Measurements from ENCODE around the gene HNRNPF.

Gene HNRNPF

DNA sequence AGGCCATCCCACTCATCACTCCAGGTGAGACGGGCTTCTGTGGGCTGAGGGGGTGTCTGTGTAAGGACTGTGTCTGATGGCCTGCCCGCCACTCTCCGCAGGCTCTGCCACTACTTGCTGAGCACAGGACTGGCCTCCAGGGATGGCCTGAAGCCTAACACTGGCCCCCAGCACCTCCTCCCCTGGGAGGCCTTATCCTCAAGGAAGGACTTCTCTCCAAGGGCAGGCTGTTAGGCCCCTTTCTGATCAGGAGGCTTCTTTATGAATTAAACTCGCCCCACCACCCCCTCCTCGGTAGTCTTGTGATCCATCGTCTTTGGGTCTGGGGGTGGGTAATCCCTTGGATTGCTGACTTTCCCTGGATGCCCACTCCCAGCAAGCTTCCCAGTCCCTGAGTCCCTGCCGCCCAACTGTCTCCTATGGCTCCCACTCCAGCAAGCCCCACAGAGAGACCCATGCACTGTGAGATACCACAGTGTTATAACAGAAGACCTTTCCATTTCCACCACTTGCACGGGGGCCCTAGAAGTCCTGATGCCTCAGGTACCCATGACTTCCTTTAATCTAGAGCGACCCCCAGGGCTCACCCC lies 32.8 kb downstream of the HNRNPF start:
- DNase-seq: no peak

DNA sequence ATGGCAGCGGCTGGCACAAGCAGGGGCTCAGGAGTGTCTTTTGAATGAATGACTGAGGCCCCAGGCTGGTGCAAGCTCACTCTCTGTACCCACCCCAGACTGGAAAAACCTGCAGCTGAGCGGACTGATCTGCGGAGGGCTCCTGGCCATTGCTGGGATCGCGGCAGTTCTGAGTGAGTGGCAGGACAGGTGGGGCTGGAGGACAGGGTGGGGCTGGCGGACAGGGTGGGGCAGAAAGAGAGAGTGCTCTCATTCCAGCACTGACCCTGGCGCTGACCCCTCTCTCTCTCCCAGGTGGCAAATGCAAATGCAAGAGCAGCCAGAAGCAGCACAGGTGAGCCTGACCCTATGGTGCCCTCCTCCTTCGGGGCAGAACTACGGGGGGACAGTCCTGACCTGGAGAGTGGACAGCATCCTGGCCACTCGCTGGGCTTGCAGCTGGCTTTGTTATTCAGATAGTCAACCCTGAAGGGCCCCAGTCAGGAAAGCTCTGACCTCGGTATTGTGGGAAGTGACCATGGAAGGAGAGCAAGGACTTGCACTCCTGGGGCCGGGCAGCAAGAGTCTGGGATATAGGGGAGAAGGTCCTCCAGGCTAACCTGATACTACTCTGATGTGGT lies 33.5 kb downstream of the HNRNPF start:
- DNase-seq: no peak

DNA sequence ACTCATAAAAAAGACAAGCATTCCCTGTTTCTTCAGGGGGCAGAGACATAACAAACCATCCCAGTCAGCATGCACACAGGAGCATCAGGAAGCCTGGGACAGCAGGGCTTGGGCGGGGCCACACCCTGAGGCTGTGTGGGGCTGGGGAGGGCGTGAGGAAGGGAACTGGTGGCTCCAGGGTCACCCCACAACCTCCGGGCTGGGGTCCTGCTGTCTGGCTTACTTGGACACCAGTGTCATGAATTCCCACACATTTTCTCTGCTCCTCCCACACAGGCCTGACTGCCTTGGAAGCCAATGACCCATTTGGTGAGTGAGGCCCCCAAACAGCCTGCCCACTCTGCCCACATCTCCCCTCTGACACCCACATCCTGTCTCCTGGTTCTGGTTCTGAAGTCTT lies 34.8 kb downstream of the HNRNPF start:
- DNase-seq: no peak

DNA sequence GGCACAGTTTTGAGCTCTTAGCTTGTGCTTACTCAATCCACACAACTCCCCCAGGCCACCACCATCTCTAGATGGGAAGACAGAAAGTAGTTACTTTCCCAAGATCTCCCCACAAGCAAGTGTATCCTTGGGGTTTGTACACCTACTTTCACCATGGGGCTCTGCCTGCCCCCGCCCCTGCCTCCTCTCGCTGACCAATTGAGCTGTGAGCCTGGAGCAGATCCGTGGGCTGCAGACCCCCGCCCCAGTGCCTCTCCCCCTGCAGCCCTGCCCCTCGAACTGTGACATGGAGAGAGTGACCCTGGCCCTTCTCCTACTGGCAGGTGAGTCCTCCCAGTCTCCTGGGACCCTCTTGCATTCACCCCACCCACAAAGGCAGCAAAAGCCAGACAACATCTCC lies 35.5 kb downstream of the HNRNPF start:
- DNase-seq: no peak

DNA sequence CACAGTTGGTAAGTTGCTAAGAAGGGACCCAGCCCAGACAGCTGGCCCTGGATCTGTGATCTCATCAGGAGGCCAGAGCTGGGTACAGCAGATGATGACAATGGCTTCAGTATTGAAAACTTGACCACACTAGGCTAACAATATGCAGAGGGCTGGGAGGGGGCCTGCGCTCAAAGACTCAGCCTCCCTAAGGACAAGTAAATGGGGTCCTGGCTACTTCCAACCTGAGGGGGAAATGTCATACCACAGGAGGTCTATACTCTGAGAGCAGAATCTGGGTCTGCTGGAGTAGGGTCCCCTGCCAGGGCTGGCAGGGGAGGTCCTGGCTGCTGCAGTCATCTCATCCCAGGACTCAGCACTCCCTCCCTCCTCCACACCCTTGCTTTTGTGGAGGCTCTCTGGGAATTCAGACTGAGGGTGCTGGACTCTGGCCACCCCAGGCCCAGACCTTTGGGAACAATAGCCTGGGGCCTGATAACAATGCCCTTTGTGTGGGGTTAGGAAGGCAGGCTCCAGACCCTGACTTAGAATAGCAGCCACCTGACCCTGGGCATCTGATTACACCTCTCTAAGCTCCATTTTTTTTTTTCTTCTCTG lies 36.1 kb downstream of the HNRNPF start:
- no peak for DNase-seq

DNA sequence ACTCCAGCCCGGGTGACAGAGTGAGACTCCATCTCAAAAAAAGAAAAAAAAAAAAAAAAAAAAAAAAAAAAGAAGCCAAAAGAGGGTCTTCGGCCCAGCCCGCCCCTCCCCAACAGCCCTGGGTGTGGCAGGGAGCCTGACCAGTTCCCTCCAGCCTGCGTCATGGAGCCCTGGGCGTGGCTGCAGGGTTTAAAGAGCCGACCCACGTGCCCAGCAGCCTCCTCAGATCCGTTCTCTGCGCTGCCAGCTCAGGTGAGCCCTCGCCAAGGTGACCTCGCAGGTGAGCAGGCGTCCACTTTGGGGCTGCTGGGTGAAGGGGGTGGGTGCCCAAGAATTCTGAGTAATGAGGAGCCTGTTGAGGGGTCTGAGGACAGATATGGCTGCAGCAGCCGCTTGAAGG lies 37.6 kb downstream of the HNRNPF start, which contains the start of gene FXYD4:
TSS of gene FXYD4 (plus strand) at position 219 of the 400 bp plus-strand sequence. CDS start 2,111 bp downstream, outside the sequence.
- no peak for DNase-seq

DNA sequence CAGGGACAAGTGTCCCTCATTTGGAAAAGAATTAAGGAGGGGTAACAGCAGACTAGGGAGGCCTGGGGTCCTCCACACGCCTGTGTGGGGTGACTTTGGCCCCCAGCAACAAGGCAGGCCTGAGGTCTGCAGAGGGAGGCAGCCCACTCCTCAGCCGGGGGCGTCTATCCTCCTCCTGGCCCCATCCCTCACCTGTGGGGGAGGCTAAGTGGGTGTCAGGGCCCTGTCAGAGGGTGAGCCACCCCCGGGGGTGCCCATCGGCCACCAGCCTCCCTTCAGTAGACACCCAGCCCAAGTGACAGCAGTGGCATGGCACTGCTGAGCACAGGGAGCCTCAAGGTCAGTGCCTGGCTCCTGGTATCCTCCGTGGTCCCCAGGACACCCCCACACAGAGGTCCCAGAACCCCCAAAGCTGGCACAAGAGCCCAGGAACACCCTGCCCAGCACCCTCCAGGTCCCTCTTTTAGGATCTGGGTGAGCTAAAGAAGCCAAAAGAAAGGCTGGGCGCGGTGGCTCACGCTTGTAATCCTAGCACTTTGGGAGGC lies 38.2 kb downstream of the HNRNPF start:
- DNase-seq: no peak

DNA sequence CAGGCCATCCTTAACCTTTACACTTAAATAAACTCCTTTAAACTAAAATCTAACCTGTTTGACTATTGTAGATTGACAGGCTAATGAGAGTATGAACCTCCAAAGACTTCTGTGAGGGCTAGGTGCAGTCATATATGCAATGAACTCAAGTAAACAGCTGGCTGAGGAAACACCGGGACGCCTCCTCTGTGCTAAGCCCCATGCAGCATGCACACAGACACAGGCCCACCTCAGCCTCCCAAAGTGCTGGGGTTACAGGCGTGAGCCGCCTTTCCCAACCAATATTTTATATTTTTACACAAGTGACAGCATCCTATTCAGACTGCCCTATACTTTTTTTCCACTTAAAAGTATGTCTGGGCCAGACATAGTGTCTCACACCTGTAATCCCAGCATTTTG lies 39.1 kb downstream of the HNRNPF start:
- DNase-seq: no peak

DNA sequence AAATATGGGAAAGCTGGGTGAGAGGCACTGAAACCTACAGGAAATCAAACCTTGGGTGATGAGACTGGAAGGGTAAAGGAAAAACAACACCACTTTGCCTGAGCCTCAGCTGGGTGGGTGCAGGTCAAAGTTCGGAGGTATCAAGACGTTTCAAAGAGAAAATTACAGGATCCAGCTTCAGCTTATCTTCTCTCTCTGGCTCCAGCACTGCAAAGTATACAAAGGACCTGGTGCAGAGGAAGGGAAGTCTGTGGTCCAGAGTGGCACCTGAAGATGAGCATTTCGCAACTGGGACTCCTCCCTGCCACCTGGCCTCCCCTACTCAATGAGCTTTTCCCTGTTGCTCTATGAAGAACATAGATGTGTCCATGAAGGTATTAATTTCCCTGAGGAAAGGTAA lies 44.0 kb downstream of the HNRNPF start:
- no peak for DNase-seq

DNA sequence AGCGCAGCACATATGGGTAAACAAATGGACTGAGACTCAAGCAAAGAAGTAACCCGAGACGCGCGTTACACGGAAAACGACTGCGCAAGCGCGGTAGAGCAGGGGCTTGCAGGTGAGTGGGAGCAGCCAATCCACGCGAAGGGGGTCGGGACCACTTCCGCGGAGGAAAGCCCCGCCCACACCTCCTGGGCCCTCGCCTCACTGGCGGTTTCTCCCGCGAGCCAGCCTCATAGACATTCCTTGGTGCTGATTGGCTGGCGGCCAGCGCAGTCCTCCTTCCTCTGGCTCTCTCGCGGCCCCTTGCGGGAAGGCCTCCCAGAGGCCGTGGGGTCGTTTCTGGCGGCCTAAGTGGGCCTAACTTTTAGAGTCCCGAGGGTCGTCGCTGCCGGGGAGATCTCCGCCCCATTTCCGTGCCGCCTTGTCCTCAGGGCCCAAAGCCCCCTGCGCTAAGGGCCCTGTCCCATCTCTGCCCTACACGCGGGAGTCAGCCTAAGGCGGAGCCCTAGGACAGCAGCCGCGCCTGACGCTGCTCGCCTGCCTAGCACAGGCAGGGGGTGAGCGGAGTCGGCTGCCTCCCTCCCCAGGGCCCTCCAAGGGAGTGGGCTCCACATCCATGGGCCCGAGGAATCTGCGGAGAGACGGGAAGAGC lies 46.7 kb downstream of the HNRNPF start:
- peak; percentile 93 for DNase-seq

DNA sequence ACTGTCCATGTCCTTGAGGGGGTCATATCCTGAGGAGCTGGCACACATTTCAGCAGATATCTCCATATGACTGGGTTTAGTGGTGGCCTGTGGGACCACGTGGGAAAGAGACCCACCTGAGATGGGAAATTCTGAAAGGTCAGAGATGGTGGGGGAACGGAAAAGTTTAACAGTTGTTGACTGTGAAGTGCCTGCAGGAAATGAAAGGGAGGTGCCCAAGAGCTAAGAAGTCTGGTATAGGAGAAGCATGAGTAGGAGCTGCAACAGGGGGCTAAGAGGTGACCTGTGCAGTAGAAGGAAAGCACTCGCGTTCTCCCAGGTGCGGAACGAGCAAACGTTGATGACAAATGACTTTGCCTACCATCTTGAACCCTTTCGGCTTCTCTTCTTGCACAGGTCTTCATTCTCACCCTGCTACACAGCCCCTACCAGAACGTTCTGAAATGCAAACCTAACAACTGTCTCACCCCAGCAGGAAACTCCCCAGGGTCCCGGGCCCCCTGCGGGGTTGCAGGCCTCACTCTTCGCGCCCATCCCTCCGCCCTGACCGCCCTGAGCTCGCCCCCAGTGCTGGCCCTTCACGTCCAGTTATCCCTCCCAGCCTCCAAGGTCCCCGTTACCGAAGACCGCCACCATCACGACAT lies 47.3 kb downstream of the HNRNPF start:
- DNase-seq: no peak

DNA sequence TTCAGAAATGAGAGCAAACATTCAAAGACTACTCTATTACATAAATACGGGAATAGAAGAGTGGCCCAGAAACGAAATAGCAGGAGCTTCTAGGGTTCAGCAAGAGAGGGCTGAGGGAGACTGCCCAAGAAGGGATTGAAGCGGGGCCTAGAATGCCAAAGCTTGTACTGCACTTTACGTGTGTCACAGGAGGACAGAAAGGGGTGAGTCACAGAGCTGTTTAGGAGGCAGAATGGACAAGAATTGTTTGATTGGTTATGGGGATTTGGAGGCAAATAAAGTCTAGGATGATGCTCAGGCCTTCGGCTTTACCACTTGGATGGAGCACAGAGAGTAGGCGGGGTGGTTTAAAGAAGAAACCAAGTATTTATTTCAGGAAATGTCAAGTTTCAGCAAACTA lies 48.9 kb downstream of the HNRNPF start:
- DNase-seq: no peak

DNA sequence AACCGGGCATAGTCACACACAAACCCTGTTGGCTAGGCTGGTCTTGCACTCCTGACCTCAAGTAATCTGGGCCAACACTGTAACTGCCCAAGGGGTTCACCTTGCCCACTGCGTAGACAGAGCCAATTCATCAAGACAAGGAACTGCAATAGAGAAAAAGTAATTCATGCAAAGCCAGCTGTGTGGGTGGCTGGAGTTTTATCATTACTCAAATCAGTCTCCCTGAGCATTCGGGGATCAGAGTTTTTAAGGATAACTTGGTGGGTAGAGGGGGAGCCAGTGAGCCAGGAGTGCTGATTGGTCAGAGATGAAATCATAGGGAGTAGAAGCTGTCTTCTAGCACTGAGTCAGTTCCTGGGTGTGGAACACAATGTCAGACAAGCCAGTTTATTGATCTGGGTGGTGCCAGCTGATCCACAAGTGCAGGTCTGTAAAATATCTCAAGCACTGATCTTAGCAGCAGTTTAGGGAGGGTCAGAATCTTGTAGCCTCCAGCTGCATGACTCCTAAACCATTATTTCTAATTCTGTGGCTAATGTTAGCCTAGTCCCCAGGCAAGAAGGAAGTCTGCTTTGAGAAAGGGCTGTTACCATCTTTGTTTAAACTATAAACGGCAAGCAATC lies 53.1 kb downstream of the HNRNPF start:
- DNase-seq: no peak

DNA sequence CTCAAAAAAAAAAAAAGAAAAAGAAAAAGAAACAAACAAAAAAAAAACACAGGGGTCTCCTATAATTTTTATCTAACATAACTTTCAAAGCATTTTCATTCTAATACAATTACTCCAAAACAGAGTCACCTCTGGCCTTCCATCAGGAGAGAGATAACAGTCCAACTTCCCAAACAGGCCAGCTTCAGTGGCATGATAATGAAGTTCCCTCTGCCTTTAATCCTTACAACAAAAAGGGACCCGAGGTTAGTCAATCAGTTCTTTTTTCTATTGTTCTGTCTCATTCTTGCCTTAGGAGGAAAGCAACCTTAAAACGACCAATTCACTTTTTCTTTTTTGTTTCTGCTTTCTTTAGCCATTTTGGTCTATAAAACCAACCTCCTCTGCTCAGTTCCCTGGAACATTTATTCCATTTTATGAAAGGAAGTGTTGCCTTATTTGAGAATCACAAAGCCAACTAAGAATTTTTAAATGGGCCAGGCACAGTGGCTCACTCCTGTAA lies 54.1 kb downstream of the HNRNPF start:
- no peak for DNase-seq

DNA sequence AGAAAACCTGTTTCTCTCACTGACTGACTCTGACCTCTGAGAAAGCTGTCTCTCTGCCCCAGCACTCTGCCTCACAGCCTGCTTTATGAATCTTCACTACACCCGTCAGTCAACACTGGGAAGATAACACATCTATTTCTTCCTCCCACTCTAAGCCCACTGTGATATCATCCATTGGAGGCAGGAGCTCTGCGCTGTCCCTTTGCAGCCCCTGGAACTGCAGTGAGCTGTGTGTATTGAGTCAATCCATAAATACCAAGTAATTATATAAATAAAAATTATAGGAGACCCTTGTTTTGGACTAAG lies 54.7 kb downstream of the HNRNPF start:
- DNase-seq: no peak

DNA sequence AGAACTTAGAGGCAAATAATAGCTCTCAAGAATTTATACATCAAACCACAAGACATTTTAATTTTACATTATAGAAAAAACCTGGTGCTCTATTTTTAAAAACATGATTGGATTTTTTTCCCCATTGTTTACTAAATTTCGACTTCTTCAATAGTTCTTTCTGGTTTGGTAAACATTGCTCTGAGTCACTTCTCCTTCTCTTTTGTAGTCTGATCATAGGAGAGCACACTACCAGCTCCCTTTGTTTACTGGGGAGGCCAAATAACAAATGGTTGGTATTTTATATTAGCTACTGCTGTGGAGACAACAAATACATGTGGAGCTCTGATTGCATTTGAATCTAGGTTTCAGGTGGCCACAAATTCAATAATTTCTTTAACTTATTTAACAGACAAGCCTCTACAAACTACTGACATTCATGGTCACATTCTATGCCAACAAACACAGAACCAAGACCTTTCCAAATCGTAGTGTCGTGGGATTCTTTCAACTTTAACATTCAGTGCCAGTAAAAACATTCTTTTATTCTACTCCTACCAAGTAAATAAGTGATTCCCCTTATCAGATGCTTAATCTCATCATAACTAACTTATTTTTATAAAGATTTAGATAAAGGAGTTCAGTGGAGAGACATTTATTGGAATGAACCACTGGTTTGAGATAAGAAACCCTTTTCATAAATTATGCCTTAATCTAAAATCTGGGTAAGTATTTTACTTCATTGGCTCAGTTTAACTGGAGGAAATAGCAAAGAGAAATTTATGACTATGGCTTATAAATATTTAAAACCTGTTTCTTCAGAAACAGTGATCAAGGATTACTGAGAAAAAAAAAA lies 55.3 kb downstream of the HNRNPF start:
- no peak for DNase-seq

DNA sequence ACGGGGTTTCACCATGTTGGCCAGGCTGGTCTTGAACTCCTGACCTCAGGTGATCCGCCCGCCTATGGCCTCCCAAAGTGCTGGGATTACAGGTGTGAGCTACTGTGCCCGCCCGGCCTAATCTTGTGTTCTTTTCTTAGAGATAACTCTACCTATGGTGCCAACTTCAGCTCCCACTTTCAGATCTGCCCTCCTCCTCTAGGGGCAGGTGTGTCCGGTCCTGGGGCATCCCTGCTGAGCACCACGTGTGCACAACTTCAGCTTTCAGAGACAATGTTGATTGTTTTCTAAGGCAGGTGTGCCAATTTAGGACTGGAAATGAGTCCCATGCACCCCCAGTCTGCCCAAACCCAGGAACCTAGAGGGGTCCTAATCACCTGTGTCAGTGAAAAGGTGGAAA lies 56.0 kb downstream of the HNRNPF start:
- DNase-seq: no peak

DNA sequence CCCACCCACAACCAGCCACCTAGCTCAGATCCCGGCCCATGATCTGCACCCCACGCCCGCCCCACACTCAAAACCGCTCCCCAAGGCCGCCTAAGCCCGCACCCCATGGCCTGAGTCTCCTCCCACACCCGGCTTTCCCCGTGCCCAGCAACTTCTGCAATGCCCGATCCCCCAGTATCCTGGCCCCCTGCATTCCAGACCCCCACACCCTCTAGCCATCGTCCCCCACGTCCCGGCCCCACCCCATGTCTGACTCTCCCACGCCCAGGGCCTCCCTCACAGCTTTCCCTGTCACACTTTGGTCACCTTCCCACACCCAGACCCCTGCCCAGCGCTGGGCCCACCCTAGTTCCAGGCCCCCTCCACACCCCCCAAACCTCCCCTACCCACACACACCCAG lies 57.7 kb downstream of the HNRNPF start:
- no peak for DNase-seq

DNA sequence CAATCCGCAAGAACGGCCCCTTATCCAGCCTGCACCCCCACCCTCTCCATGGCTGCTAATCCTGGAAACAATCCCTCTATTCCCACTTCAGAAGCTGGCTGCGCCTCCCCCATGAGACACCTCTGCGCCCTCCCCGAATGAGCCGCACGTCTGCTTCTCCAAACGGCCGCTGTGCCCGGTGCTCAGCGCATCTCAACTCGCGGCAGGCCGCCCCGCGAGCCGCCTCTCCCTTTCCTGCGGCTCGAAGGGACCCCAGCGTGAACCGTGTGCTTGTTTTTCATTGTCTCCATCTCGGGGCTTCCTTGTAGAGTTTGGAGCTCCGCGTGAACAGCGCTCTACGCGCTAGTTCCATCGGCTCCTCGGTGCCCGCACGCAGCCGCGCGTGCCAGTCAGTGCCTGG lies 58.3 kb downstream of the HNRNPF start:
- no peak for DNase-seq

DNA sequence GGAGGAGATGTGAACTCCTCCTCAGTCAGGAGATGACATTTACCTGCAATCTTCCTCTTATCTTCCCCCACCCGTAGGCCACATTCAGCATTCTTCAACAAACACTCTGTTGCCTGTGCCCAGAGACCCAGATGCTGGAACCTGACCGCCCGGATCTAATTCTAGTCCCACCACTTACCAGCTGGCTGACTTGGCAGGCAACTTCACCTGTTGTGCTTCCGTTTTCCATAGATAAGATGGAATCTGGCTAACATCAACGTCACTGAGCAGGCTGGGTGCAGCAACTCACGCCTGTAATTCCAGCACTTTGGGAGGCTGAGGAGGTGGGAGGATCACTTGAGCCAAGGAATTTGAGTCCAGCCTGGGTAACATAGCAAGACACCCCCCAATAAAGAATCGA lies 58.8 kb downstream of the HNRNPF start:
- no peak for DNase-seq

DNA sequence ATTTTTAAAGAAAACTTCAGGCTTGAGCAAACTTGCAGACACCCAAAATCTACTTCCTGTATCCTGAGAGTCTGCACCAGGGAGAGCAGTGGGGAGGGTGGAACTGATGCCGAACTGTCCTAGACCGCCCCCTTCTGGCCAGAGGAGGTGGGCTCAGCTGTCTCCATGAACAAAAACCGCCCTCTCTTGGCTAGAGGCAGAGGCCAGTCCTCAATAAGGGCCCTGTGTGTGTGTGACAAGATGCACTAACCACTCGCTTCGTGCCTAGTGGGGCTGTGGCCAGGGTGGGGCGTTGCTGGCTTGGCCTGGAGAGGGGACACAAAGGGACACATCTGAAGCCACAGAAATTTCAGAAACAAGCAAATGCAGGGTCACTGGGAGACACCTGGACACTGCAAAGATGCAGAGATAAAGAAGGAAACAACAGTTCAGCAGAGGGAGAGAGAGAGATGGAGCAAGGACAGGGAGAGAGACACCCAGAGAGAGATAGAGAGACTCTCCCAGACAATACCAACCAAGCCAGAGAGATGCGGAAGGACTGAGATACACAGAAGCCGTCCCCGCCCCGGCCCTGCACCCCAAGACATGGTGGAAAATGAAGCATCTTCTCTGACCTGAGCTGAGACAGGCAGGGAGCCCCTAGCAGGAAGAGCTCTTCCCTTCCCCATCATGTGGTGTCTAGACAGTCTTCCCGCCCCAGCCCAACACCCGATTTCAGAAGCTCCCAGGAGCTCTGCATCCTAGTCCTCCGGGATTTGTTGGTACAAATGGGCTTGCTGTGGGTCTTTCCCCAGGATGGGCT lies 60.3 kb downstream of the HNRNPF start:
- DNase-seq: peak; percentile 86
